Lung (tissue), 12 donors: Measurements from ENCODE around the gene FGFBP2. TPM values are rescaled to one million over a fixed set of nuclear protein-coding genes. Genes with fewer than 3 reads are reported as not detected.
A peak's percentile ranks its signal among the peaks of the same experiment; 100 is the strongest.

Source experiments
- ATAC-seq: fragments of 200-7000 bp; cut with Tn5 transposase; one replicate; pipeline ENCODE4 v1.9.1; 2020; ENCODE audit warnings: moderate number of reproducible peaks; ENCODE audit not compliant: insufficient read depth, low FRiP score
- DNase-seq, 3 donors: peaks; one replicate each; pipeline ENCODE4 v3.0.0-alpha.2; 2013 to 2017
- H3K27ac ChIP-seq, 2 donors: one replicate each; pipeline ENCODE4 v1.5.1; 2013; ENCODE audit warnings: mild to moderate bottlenecking in 2 of 2, moderate library complexity in 2 of 2, control low read depth in 1 of 2, inconsistent platforms in 1 of 2, low read depth in 1 of 2, low read length in 1 of 2
- H3K27me3 ChIP-seq, 3 donors: one replicate each; pipeline ENCODE4 v1.5.1; 2013; ENCODE audit warnings: low read length in 2 of 3; ENCODE audit not compliant: control insufficient read depth in 3 of 3, insufficient read depth in 3 of 3
- H3K36me3 ChIP-seq, 4 donors: one replicate each; pipeline ENCODE4 v1.5.1; 2013; ENCODE audit warnings: low read length in 4 of 4, mild to moderate bottlenecking in 1 of 4, moderate library complexity in 1 of 4; ENCODE audit not compliant: control insufficient read depth in 4 of 4, insufficient read depth in 4 of 4
- H3K4me1 ChIP-seq, 5 donors: one replicate each; pipeline ENCODE4 v1.5.1; 2013; ENCODE audit warnings: low read length in 5 of 5, mild to moderate bottlenecking in 2 of 5, moderate library complexity in 1 of 5; ENCODE audit not compliant: control insufficient read depth in 5 of 5, insufficient read depth in 5 of 5
- H3K4me3 ChIP-seq: one replicate; pipeline ENCODE4 v1.5.1; 2013; ENCODE audit warnings: mild to moderate bottlenecking, control low read depth, moderate library complexity
- H3K9ac ChIP-seq, 2 donors: one replicate each; pipeline ENCODE4 v1.5.1; 2013; ENCODE audit warnings: low read length in 2 of 2, control low read depth in 1 of 2; ENCODE audit not compliant: insufficient read depth in 1 of 2
- H3K9me3 ChIP-seq, 4 donors: one replicate each; pipeline ENCODE4 v1.5.1; 2013; ENCODE audit warnings: low read length in 3 of 4, mild to moderate bottlenecking in 1 of 4, moderate library complexity in 1 of 4; ENCODE audit not compliant: control insufficient read depth in 4 of 4, insufficient read depth in 3 of 4
- WGBS, 2 donors: extraction: QIAGEN DNeasy Blood & Tissue Kit; methylation state at CpG; one replicate each; pipeline ENCODE4 v1.1.7; 2013; 5-methylcytosine and 5-hydroxymethylcytosine counted together
- polyA plus RNA-seq, 2 donors: library from polyadenylated mRNA; stranded (reverse); fragments of 200-250 nt; gene quantifications; one replicate each; pipeline ENCODE4 v1.2.1, GENCODE V29; 2013
- total RNA-seq, 2 donors: library from RNA; depleted of rRNA in 1 of 2; stranded (reverse); fragments of >200 nt in 1 of 2; gene quantifications; one replicate each; pipeline ENCODE4 v1.2.1, GENCODE V29; 2014 to 2021
- TF ChIP-seq, protein P1 (sequence below): IDR thresholded peaks from 2 replicates; pipeline ENCODE4 v1.5.1; 2012; ENCODE audit warnings: mild to moderate bottlenecking; ENCODE audit errors: control extremely low read depth, extremely low read depth
- donor health status: control.
- donor health status: control.
- donor health status: Bipolar disorder and iron deficiency.
- donor health status: healthy.
- donor health status: DM: yes; HTN: yes; CAD: no.

Gene FGFBP2
- total and polyA plus RNA-seq, 4 donors = 0.47 to 2.8 (median 1.3) TPM

DNA sequence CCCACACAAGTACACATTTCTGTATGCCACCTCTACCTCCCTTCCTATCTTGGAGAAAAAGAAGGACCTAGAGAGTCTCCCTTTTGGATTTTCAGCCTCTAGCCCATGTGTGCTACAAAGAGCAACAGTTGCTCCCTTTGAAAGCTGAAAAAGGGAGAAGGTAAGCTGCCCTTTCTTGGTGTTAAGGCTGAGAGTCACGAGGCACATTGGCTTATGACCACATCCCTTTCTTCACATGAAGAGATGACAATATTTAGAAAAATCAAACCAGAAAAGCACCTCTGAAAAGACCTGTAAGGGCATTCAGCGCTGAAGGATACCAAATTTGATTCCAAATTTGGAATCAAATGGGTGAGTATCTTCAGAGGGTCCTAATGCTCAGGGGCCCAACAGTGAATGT, 18.1 kb downstream of the FGFBP2 start:
- H3K4me3 ChIP-seq = no peak overlapping the region
- peaks cover 0 to 3% (median 0%) of the 10 kb centered on the region in 4 donors for H3K9me3 ChIP-seq
- no peaks in the 10 kb centered on the region for H3K4me1 ChIP-seq
- no peak overlapping the region for H3K9ac ChIP-seq
- WGBS, 2 donors = 68 to 77% methylated on average over 2 of the region's 2 CpGs
- no peaks in the 10 kb centered on the region for H3K36me3 ChIP-seq
- TF ChIP-seq, protein P1, sequence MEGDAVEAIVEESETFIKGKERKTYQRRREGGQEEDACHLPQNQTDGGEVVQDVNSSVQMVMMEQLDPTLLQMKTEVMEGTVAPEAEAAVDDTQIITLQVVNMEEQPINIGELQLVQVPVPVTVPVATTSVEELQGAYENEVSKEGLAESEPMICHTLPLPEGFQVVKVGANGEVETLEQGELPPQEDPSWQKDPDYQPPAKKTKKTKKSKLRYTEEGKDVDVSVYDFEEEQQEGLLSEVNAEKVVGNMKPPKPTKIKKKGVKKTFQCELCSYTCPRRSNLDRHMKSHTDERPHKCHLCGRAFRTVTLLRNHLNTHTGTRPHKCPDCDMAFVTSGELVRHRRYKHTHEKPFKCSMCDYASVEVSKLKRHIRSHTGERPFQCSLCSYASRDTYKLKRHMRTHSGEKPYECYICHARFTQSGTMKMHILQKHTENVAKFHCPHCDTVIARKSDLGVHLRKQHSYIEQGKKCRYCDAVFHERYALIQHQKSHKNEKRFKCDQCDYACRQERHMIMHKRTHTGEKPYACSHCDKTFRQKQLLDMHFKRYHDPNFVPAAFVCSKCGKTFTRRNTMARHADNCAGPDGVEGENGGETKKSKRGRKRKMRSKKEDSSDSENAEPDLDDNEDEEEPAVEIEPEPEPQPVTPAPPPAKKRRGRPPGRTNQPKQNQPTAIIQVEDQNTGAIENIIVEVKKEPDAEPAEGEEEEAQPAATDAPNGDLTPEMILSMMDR = no peak
- no peak for ATAC-seq
- H3K27me3 ChIP-seq = peaks cover 0 to 3% (median 3%) of the 10 kb centered on the region in 3 donors
- H3K27ac ChIP-seq = no peak overlapping the region
- no peak for DNase-seq

DNA sequence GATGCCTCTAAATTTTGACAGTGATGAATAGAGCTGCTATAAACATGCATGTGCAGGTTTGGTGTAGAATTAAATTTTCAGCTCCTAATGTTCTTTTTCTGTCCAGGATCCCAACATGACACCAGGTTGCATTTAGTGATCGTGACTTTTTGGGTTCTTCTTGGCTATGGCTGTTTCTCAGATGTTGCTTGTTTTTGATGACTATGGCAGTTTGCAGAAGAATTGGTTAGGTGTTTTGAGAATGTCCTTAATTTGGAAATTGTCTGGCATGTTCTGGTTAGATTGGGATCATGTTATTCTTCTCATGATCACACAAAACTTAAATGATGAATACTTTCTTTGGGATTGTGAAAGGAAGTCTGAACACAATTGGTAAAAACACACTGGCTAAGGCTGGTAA, 20.7 kb downstream of the FGFBP2 start:
- no peak overlapping the region for H3K9ac ChIP-seq
- H3K4me3 ChIP-seq = no peak overlapping the region
- DNase-seq (no peak), ATAC-seq (no peak)
- peaks cover 0 to 3% (median 0%) of the 10 kb centered on the region in 5 donors for H3K4me1 ChIP-seq
- WGBS, 2 donors = 91 to 93% methylated on average over 1 of the region's 1 CpG
- peaks cover 0 to 1% (median 0%) of the 10 kb centered on the region in 4 donors for H3K9me3 ChIP-seq
- TF ChIP-seq, protein P1 = no peak
- no peak overlapping the region for H3K27ac ChIP-seq
- no peaks in the 10 kb centered on the region for H3K36me3 ChIP-seq
- peaks cover 0 to 3% (median 3%) of the 10 kb centered on the region in 3 donors for H3K27me3 ChIP-seq

DNA sequence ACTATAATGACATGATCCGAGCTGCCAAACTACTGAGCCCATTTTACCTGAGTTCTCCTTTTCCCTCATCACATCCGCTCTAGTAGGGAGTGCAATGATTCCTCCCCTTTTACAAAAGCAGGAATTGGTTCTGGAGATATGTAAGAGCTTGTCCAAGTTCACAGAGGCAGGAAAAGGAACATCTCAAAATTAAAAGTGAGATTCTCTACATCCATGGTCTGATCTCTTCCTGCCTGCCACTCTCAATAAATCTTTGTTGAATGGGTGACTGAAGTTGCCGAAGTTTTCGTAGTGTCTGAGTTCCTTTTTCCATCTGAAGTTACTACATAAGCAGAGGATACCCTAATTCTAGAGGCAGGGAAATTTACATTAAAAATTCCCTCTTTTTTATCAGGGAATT, 24.3 kb downstream of the FGFBP2 start, which contains the start of gene FGFBP1:
TSS of gene FGFBP1 (minus strand) at position 101 of the 400 bp plus-strand sequence. CDS start 2,108 bp downstream, outside the sequence.
- Histone ChIP-seq H3K4me1 (peaks cover 0 to 5% (median 0%) of the 10 kb centered on the region in 5 donors), H3K9me3 (peaks cover 0 to 1% (median 0%) of the 10 kb centered on the region in 4 donors), H3K9ac (no peak within 1 kb of the TSS), H3K27me3 (peaks cover 0 to 3% (median 3%) of the 10 kb centered on the region in 3 donors), H3K4me3 (no peak within 1 kb of the TSS), H3K36me3 (no peaks in the 10 kb centered on the region), H3K27ac (no peak within 1 kb of the TSS)
- DNase-seq (no peak), ATAC-seq (no peak)
- TF ChIP-seq, protein P1 = no peak
- 53 to 57% methylated on average over 4 of the region's 4 CpGs for WGBS, 2 donors

DNA sequence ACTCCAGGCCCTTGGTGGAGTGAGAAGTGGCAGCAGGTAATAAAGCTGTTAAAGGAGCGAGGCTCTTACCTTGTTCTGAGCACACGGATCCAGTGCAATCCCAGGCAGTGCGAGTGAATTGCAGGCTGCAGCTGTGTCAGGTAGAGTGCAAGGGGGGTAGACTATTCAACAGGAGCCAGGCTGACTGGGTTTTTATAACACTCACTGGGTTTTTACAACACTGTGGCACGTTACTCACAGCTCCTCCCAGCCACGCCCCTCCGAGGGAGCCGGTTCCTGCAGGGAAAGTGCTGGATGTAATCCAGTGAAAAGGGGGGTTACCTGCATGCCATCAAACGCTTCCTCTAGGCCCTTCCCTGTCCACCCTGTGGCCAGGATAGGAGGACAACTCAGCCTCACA, 24.8 kb downstream of the FGFBP2 start:
- no peak overlapping the region for H3K9ac ChIP-seq
- WGBS, 2 donors = 35 to 50% methylated on average over 8 of the region's 8 CpGs
- peak; percentile 63 for ATAC-seq
- TF ChIP-seq, protein P1 = no peak
- H3K27ac ChIP-seq = no peak overlapping the region
- peaks cover 0 to 1% (median 0%) of the 10 kb centered on the region in 4 donors for H3K9me3 ChIP-seq
- H3K4me3 ChIP-seq = no peak overlapping the region
- H3K36me3 ChIP-seq = no peaks in the 10 kb centered on the region
- peak in 2 of 3 donors; percentile 24 to 51 for DNase-seq
- H3K27me3 ChIP-seq = peaks cover 0 to 3% (median 3%) of the 10 kb centered on the region in 3 donors
- H3K4me1 ChIP-seq = peaks cover 0 to 5% (median 0%) of the 10 kb centered on the region in 5 donors
